NK-92 (cell line): ENCODE measurements around the gene CEP128.

Experiments used
- DNase-seq: peaks from one replicate; lab custom pipeline; 2025; ENCODE audit not compliant: unreplicated experiment; lab: John Stamatoyannopoulos, UW

CEP128 gene

GRCh38 chr14:80496090-80496489, 445.4 kb downstream of the CEP128 start:
- DNase-seq = no peak

- DNase-seq = no peak
These were observed 446.8 kb downstream of the CEP128 start for GRCh38 chr14:80494769-80495168.

GRCh38 chr14:80493620-80494019, 447.9 kb downstream of the CEP128 start:
- DNase-seq = no peak

GRCh38 chr14:80491650-80492049, 449.9 kb downstream of the CEP128 start:
- DNase-seq = no peak

- DNase-seq = no peak
These were observed 450.4 kb downstream of the CEP128 start for GRCh38 chr14:80491131-80491530.

GRCh38 chr14:80489513-80489912, 452.0 kb downstream of the CEP128 start:
- DNase-seq = no peak

GRCh38 chr14:80485764-80486163, 455.8 kb downstream of the CEP128 start:
- DNase-seq = no peak

- DNase-seq = no peak
These were observed 458.2 kb downstream of the CEP128 start for GRCh38 chr14:80483331-80483730.

- DNase-seq = no peak
These were observed 464.0 kb downstream of the CEP128 start for GRCh38 chr14:80477388-80478160.

GRCh38 chr14:80475074-80475473, 466.5 kb downstream of the CEP128 start:
- no peak for DNase-seq

GRCh38 chr14:80468331-80469122, 473.0 kb downstream of the CEP128 start:
- DNase-seq = no peak

- DNase-seq = no peak
These were observed 475.9 kb downstream of the CEP128 start for GRCh38 chr14:80465546-80466220.

- no peak for DNase-seq
These were observed 476.9 kb downstream of the CEP128 start for GRCh38 chr14:80464531-80465149.

- DNase-seq = no peak
These were observed 485.3 kb downstream of the CEP128 start for GRCh38 chr14:80456209-80456608.

GRCh38 chr14:80455031-80455430, 486.5 kb downstream of the CEP128 start:
- DNase-seq = no peak

GRCh38 chr14:80448267-80448666, 493.3 kb downstream of the CEP128 start:
- no peak for DNase-seq

GRCh38 chr14:80447392-80447791, 494.1 kb downstream of the CEP128 start:
- DNase-seq = no peak
